SK-N-SH (cell line): ENCODE data around the gene ABRACL. TPM values are rescaled to one million over a fixed set of nuclear protein-coding genes. Genes with fewer than 3 reads are reported as not detected.

ENCODE experiments used
- CTCF ChIA-PET: fragments of 300-600, 350-600 bp; formaldehyde crosslinking; extraction: SDS; loops from one replicate; lab custom pipeline; 2021; lab: Yijun Ruan, JAX
- POLR2A ChIA-PET: fragments of 350-600 bp; sonication (Branson Sonifier 250); formaldehyde crosslinking; extraction: SDS; loops from one replicate; lab custom pipeline; 2020; ENCODE audit warnings: antibody characterized with exemption, inconsistent platforms; lab: Yijun Ruan, JAX
- DNase-seq: peaks from one replicate; pipeline ENCODE4 v3.0.0; 2012
- H2AFZ ChIP-seq: fragments of 200-600 bp; sonication (generic); 2 replicates; pipeline ENCODE4 v1.8.1; 2016; ENCODE audit warnings: antibody characterized with exemption, mild to moderate bottlenecking, low read depth
- H3F3A ChIP-seq: fragments of 200-600 bp; sonication (generic); replicated peaks from 2 replicates; pipeline ENCODE3; 2016; ENCODE audit warnings: antibody characterized with exemption, mild to moderate bottlenecking; ENCODE audit not compliant: insufficient read depth
- H3K27ac ChIP-seq, 2 experiments: fragments of 200-500 bp in 1 of 2; fragments of 200-600 bp in 1 of 2; sonication (Bioruptor generic) in 1 of 2; sonication (generic), shearing (Covaris generic) in 1 of 2; 2 replicates each; pipeline versions ENCODE4 v1.5.1 to v1.6.1; 2014 to 2016; ENCODE audit warnings: low read depth in 2 of 2, inconsistent platforms in 1 of 2, low read length in 1 of 2, mild to moderate bottlenecking in 1 of 2, mixed read lengths in 1 of 2
- H3K27me3 ChIP-seq: fragments of 200-600 bp; sonication (generic), shearing (Covaris generic); 2 replicates; pipeline ENCODE4 v1.6.1; 2016; ENCODE audit warnings: mixed run types; ENCODE audit not compliant: insufficient read depth
- H3K36me3 ChIP-seq, 2 experiments: fragments of 200-500 bp in 1 of 2; fragments of 200-600 bp in 1 of 2; sonication (Bioruptor generic) in 1 of 2; sonication (generic) in 1 of 2; replicated peaks in 1 of 2; 2 replicates each; pipeline versions ENCODE3 to v1.5.1; 2014 to 2016; ENCODE audit warnings: low read length in 1 of 2, mild to moderate bottlenecking in 1 of 2; ENCODE audit not compliant: insufficient read depth in 2 of 2, control insufficient read depth in 1 of 2
- H3K4me1 ChIP-seq, 2 experiments: fragments of 200-500 bp in 1 of 2; fragments of 200-600 bp in 1 of 2; sonication (Bioruptor generic) in 1 of 2; sonication (generic), shearing (Covaris generic) in 1 of 2; 2 replicates each; pipeline versions ENCODE4 v1.5.1 to v1.6.1; 2014 to 2016; ENCODE audit warnings: low read depth in 1 of 2, low read length in 1 of 2, mixed run types in 1 of 2; ENCODE audit not compliant: insufficient read depth in 2 of 2, control insufficient read depth in 1 of 2
- H3K4me2 ChIP-seq: fragments of 200-600 bp; sonication (generic), shearing (Covaris generic); 2 replicates; pipeline ENCODE4 v1.6.1; 2017; ENCODE audit warnings: mixed run types
- H3K4me3 ChIP-seq, 2 experiments: fragments of 200-500 bp in 1 of 2; fragments of 200-600 bp in 1 of 2; sonication (Bioruptor generic) in 1 of 2; sonication (generic), shearing (Covaris generic) in 1 of 2; 2 replicates each; pipeline versions ENCODE4 v1.5.1 to v1.8.1; 2014 to 2016; ENCODE audit warnings: low read depth in 2 of 2, inconsistent platforms in 1 of 2, low read length in 1 of 2, mild to moderate bottlenecking in 1 of 2, mixed read lengths in 1 of 2, moderate library complexity in 1 of 2
- H3K79me2 ChIP-seq: fragments of 200-600 bp; sonication (generic); 2 replicates; pipeline ENCODE4 v1.8.1; 2017; ENCODE audit warnings: mild to moderate bottlenecking; ENCODE audit not compliant: insufficient read depth
- H3K9ac ChIP-seq: fragments of 200-600 bp; sonication (generic); 2 replicates; pipeline ENCODE4 v1.6.1; 2017; ENCODE audit warnings: mixed run types
- H3K9me2 ChIP-seq: fragments of 200-600 bp; sonication (generic); 2 replicates; pipeline ENCODE4 v1.6.1; 2017; ENCODE audit warnings: mixed run types
- H3K9me3 ChIP-seq: fragments of 200-600 bp; sonication (generic); 2 replicates; pipeline ENCODE4 v1.6.1; 2017; ENCODE audit warnings: mixed run types, mild to moderate bottlenecking, moderate library complexity
- H4K20me1 ChIP-seq: fragments of 200-600 bp; sonication (generic); 2 replicates; pipeline ENCODE4 v1.6.1; 2017; ENCODE audit warnings: mild to moderate bottlenecking, mixed run types; ENCODE audit not compliant: insufficient read depth
- CHD2 ChIP-seq: fragments of 150-350 bp; IDR thresholded peaks from 2 replicates; pipeline ENCODE4 v1.6.1; 2018; ENCODE audit warnings: low read length; ENCODE audit not compliant: partially characterized antibody
- ELF1 ChIP-seq: IDR thresholded peaks from 2 replicates; pipeline ENCODE4 v1.4.0; 2012
- FOXJ3 ChIP-seq: sonication (generic); formaldehyde crosslinking; IDR thresholded peaks from 2 replicates; pipeline ENCODE4 v1.5.1; 2020; ENCODE audit warnings: mild to moderate bottlenecking, missing genetic modification reagents
- FOXM1 ChIP-seq: IDR thresholded peaks from 2 replicates; pipeline ENCODE4 v1.4.0; 2012; ENCODE audit warnings: low read depth, mild to moderate bottlenecking
- GATA2 ChIP-seq: sonication (generic); formaldehyde crosslinking; IDR thresholded peaks from 2 replicates; pipeline ENCODE4 v1.5.0; 2020; ENCODE audit warnings: mild to moderate bottlenecking, missing genetic modification reagents
- JUND ChIP-seq: IDR thresholded peaks from 2 replicates; pipeline ENCODE4 v1.4.0; 2012
- MEF2A ChIP-seq: IDR thresholded peaks from 2 replicates; pipeline ENCODE4 v1.4.0; 2012; ENCODE audit warnings: low read depth, borderline replicate concordance
- MXI1 ChIP-seq: IDR thresholded peaks from 2 replicates; pipeline ENCODE4 v1.6.1; 2012; ENCODE audit warnings: mild to moderate bottlenecking, low read depth, low read length, improper control_type of control experiment
- RCOR1 ChIP-seq: fragments of 150-350 bp; IDR thresholded peaks from 2 replicates; pipeline ENCODE4 v1.6.1; 2017; ENCODE audit warnings: antibody characterized with exemption, low read length
- SIN3A ChIP-seq: IDR thresholded peaks from 2 replicates; pipeline ENCODE4 v1.6.1; 2012; ENCODE audit warnings: low read depth, mild to moderate bottlenecking, low read length, moderate library complexity, borderline replicate concordance
- SMC3 ChIP-seq: IDR thresholded peaks from 2 replicates; pipeline ENCODE4 v1.6.1; 2012; ENCODE audit warnings: low read depth, low read length, improper control_type of control experiment
- TAF1 ChIP-seq: IDR thresholded peaks from 2 replicates; pipeline ENCODE4 v1.6.1; 2012; ENCODE audit warnings: low read depth, mild to moderate bottlenecking, low read length, moderate library complexity, borderline replicate concordance
- WGBS: methylation state at CpG from one replicate; pipeline ENCODE4 v1.1.6; 2017; ENCODE audit warnings: low lambda C conversion rate; 5-methylcytosine and 5-hydroxymethylcytosine counted together
- polyA plus RNA-seq, 3 experiments: library from polyadenylated mRNA; depleted of rRNA; stranded (reverse); fragments of >200 nt; gene quantifications; 2 replicates each; pipeline ENCODE4 v1.2.3, GENCODE V29; 2012
- TF ChIP-seq, protein P1 (sequence below): IDR thresholded peaks from 2 replicates; pipeline ENCODE4 v1.4.0; 2012; ENCODE audit warnings: low read depth, borderline replicate concordance
- TF ChIP-seq, protein P2 (sequence below): IDR thresholded peaks from 2 replicates; pipeline ENCODE4; 2012
- TF ChIP-seq, protein P3 (sequence below): IDR thresholded peaks from 2 replicates; pipeline ENCODE4 v1.4.0; 2012; ENCODE audit warnings: low read depth

ABRACL gene
- polyA plus RNA-seq, 1 of the 3 experiments (the other 2 are of a cell fraction): 22.9 TPM

DNA sequence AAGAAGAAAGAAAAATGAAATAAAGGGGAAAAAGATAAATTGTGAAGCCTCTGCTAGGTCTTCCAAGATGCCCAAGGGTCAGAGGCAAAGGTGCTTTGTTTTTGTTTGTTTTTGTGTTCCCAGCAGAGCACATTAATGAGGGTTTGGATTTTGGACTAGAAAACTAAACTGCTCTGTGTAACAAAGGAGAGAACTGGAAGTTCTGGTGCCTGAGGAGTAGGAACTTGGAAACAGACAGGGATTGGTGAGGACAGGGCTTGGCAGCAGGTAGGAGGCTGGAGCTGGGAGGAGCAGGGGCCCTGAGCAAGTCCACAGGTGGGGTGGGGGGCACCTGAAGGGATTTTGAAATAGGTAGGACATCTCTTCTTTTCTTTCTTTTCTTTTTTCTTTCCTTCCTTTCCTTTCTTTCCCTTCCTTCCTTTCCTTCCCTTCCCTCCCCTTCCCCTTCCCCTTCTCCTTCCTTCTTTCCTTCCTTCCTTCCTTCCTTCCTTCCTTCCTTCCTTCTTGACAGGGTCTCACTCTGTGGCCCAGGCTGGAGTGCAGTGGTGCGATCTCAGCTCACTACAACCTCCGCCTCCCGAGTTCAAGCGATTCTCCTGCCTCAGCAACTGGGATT, 15.3 kb upstream of the ABRACL start:
- no peaks in the 10 kb centered on the region for H3K9me2 ChIP-seq
- H3K36me3 ChIP-seq: no peaks in the 10 kb centered on the region
- no peak overlapping the region for H3K27ac ChIP-seq
- H4K20me1 ChIP-seq: no peaks in the 10 kb centered on the region
- WGBS: 64% methylated on average over 4 of the region's 4 CpGs
- no peaks in the 10 kb centered on the region for H3F3A ChIP-seq
- no peak overlapping the region for H3K9ac ChIP-seq
- no peaks in the 10 kb centered on the region for H3K9me3 ChIP-seq
- no peak overlapping the region for H3K4me2 ChIP-seq
- POLR2A ChIA-PET: no interaction called here
- TF ChIP-seq JUND (no peak), FOXJ3 (CRISPR knock-in tag) (no peak), MEF2A (no peak), RCOR1 (no peak), MXI1 (no peak), FOXM1 (no peak), CHD2 (no peak), ELF1 (no peak), TAF1 (no peak), SIN3A (no peak), SMC3 (no peak)
- TF ChIP-seq, protein P1, sequence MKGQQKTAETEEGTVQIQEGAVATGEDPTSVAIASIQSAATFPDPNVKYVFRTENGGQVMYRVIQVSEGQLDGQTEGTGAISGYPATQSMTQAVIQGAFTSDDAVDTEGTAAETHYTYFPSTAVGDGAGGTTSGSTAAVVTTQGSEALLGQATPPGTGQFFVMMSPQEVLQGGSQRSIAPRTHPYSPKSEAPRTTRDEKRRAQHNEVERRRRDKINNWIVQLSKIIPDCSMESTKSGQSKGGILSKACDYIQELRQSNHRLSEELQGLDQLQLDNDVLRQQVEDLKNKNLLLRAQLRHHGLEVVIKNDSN: no peak
- H3K4me1 ChIP-seq: no peaks in the 10 kb centered on the region; a peak in 1 of 4 replicates
- H3K27me3 ChIP-seq: no peaks in the 10 kb centered on the region
- no peaks in the 10 kb centered on the region for H3K79me2 ChIP-seq
- H2AFZ ChIP-seq: no peak overlapping the region
- CTCF ChIA-PET: no interaction called here
- no peak for DNase-seq
- H3K4me3 ChIP-seq: no peak overlapping the region

DNA sequence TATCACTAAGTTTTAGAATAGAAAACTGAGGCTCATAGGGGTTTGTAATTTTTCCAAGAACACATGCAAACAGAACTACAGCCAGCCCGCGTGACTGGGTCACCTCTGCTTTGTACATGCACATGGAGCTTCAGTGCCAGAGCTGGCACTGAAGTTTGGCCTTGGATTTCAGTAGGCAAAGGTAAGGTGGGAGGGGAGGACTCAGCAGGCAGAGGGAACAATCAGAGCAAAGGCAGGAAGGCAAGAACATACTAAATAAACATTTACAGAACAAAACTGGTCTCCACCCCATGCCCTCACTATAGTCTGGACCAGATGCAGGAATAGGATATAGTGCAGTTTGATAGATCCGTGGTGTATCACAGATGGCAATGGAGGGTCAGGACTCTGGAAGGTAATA, 13.6 kb upstream of the ABRACL start:
- no peaks in the 10 kb centered on the region for H3K79me2 ChIP-seq
- H3K9me3 ChIP-seq: no peaks in the 10 kb centered on the region
- no peak overlapping the region for H3K4me3 ChIP-seq
- no peak for TF ChIP-seq GATA2 (CRISPR knock-in tag)
- no peak for TF ChIP-seq ELF1
- TF ChIP-seq, protein P2, sequence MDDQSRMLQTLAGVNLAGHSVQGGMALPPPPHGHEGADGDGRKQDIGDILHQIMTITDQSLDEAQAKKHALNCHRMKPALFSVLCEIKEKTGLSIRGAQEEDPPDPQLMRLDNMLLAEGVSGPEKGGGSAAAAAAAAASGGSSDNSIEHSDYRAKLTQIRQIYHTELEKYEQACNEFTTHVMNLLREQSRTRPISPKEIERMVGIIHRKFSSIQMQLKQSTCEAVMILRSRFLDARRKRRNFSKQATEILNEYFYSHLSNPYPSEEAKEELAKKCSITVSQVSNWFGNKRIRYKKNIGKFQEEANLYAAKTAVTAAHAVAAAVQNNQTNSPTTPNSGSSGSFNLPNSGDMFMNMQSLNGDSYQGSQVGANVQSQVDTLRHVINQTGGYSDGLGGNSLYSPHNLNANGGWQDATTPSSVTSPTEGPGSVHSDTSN: no peak
- TF ChIP-seq, protein P3, sequence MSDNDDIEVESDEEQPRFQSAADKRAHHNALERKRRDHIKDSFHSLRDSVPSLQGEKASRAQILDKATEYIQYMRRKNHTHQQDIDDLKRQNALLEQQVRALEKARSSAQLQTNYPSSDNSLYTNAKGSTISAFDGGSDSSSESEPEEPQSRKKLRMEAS: no peak
- no peak for TF ChIP-seq MEF2A
- CTCF ChIA-PET: no interaction called here
- H3K36me3 ChIP-seq: no peaks in the 10 kb centered on the region
- no peak overlapping the region for H3K9ac ChIP-seq
- H2AFZ ChIP-seq: no peak overlapping the region
- H3K27me3 ChIP-seq: no peaks in the 10 kb centered on the region
- no peaks in the 10 kb centered on the region for H4K20me1 ChIP-seq
- H3F3A ChIP-seq: no peaks in the 10 kb centered on the region
- no peak overlapping the region for H3K27ac ChIP-seq
- no peaks in the 10 kb centered on the region for H3K9me2 ChIP-seq
- POLR2A ChIA-PET: no interaction called here
- no peak for DNase-seq
- H3K4me2 ChIP-seq: no peak overlapping the region
- H3K4me1 ChIP-seq: no peaks in the 10 kb centered on the region; a peak in 1 of 4 replicates
- WGBS: 49% methylated on average over 3 of the region's 3 CpGs
